Measurements from ENCODE around the gene MAP2K4.

DNA sequence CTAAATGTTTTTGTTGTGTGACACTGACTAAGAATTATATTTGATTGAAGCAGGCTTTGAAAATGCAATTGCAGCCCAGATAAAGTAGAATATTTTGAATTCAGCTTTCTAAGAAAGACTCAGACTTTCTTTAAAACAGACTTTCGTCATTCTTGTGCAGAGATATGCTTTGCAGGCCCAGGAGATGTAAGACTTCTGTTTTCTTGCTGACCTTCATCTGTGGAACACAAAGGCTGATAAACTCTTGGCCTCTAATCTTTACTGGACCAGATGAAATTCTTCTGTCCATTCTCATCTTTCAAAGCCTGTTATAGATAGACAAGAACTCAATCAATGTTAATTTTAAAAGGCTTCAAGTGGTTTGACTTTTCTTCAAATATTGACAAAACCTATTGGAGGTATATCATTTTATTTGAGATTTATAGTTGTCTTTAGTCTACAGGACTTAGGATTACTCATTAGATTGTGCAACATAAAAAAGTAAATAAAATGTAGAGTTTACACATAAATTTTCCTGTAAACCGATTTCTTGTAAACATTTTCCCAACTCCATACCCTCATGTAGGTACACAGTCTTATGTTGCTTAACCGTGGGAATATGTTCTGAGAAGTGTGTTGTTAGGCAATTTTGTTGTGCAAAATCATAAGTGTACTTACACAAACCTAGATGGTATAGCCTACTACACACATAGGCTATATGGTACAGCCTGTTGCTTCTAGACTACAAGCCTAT lies 94.2 kb downstream of the MAP2K4 start:
- TF ChIP-seq, protein P1, sequence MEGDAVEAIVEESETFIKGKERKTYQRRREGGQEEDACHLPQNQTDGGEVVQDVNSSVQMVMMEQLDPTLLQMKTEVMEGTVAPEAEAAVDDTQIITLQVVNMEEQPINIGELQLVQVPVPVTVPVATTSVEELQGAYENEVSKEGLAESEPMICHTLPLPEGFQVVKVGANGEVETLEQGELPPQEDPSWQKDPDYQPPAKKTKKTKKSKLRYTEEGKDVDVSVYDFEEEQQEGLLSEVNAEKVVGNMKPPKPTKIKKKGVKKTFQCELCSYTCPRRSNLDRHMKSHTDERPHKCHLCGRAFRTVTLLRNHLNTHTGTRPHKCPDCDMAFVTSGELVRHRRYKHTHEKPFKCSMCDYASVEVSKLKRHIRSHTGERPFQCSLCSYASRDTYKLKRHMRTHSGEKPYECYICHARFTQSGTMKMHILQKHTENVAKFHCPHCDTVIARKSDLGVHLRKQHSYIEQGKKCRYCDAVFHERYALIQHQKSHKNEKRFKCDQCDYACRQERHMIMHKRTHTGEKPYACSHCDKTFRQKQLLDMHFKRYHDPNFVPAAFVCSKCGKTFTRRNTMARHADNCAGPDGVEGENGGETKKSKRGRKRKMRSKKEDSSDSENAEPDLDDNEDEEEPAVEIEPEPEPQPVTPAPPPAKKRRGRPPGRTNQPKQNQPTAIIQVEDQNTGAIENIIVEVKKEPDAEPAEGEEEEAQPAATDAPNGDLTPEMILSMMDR (IDR thresholded peaks at IDR 0.05): no peak
- TF ChIP-seq EZH2phosphoT487 (IDR thresholded peaks at IDR 0.05) (no peak), EZH2 (IDR thresholded peaks at IDR 0.05) (no peak)
